A549 treated with GW870086 at 1 μM for 4 hours (cell line): ENCODE data around the gene HAUS2. TPM values are rescaled to one million over a fixed set of nuclear protein-coding genes. Genes with fewer than 3 reads are reported as not detected.

Source experiments
- total RNA-seq: library from RNA; stranded (reverse); fragments of 200-300 nt; extraction: Qiagen RNA extraction; gene quantifications from 5 replicates; pipeline ENCODE4 v1.2.3, GENCODE V29; 2022; ENCODE audit warnings: low read depth

Gene HAUS2
- total RNA-seq = 19.1 to 20.8 TPM (median 19.7 TPM) in 5 replicates

GRCh38 chr15:42548249-42549031, at the start of gene HAUS2, which contains the start of gene LRRC57:
HAUS2 (plus strand) TSS chr15:42548838; CDS start chr15:42548873, 35 bp downstream.
LRRC57 (minus strand) TSS chr15:42548793; CDS start chr15:42548434, 359 bp downstream.

GRCh38 chr15:42575188-42576039, 26.8 kb downstream of the HAUS2 start, which contains the start of gene STARD9:
STARD9 (plus strand) TSS chr15:42575606; CDS start chr15:42575716, 110 bp downstream.

Other genes starting within 250 kb of the HAUS2 start
- 0.15 to 0.35 TPM (median 0.30 TPM) in 4 of 5 replicates, not detected in the other for gene CAPN3, start 189.3 kb upstream of the HAUS2 start, total RNA-seq
- gene ZNF106, start 57.7 kb upstream of the HAUS2 start, total RNA-seq = 6.7 to 13.2 TPM (median 9.1 TPM) in 5 replicates
- 15.4 to 40.9 TPM (median 16.5 TPM) in 5 replicates for gene SNAP23, start 53.2 kb upstream of the HAUS2 start, total RNA-seq
- 10.1 to 13.7 TPM (median 11.7 TPM) in 5 replicates for gene LRRC57, start within 50 bp of the HAUS2 start, total RNA-seq
- 1.6 to 2.0 TPM (median 1.7 TPM) in 5 replicates for gene STARD9, start 26.8 kb downstream of the HAUS2 start, total RNA-seq
- gene CDAN1, start 188.3 kb downstream of the HAUS2 start, total RNA-seq = 5.0 to 6.7 TPM (median 6.2 TPM) in 5 replicates